A673 (cell line): Measurements from ENCODE around the gene TXNRD1.

Experiments
- CTCF ChIP-seq: fragments of 300-800, 200-600 bp; sonication (generic); conservative IDR thresholded peaks from 2 replicates; pipeline ENCODE4 v1.5.1; 2017; ENCODE audit warnings: low read depth, mild to moderate bottlenecking, antibody characterized with exemption, low read length, moderate library complexity, mixed read lengths
- EZH2 ChIP-seq: fragments of 200-600 bp; sonication (generic); IDR thresholded peaks from 2 replicates; pipeline ENCODE4 v1.6.1; 2017; ENCODE audit warnings: borderline replicate concordance, low read depth, mild to moderate bottlenecking, mixed read lengths, antibody characterized with exemption, low read length; ENCODE audit not compliant: poor library complexity, severe bottlenecking

GRCh38 chr12:104329707-104330532 lies 114.3 kb downstream of the TXNRD1 start:
- TF ChIP-seq CTCF (no peak), EZH2 (no peak)
